Mammary epithelial cell (primary cell): ENCODE measurements around the gene SYP.

Source experiments
- EZH2 ChIP-seq: IDR thresholded peaks from 2 replicates; pipeline ENCODE4 v1.6.1; 2012; ENCODE audit warnings: low read length, inconsistent platforms, borderline replicate concordance
- TF ChIP-seq, protein P1 (sequence below), 2 donors: IDR thresholded peaks in 1 of 2; conservative IDR thresholded peaks in 1 of 2; 2 replicates each; pipeline ENCODE4 v1.5.1; 2011 to 2012; ENCODE audit warnings: inconsistent platforms in 2 of 2, low read length in 2 of 2, mild to moderate bottlenecking in 2 of 2, control low read depth in 1 of 2, low read depth in 1 of 2; ENCODE audit not compliant: insufficient read depth in 1 of 2; ENCODE audit errors: extremely low read depth in 1 of 2

GRCh38 chrX:49179358-49179757 lies 20.6 kb downstream of the SYP start:
- TF ChIP-seq, protein P1, sequence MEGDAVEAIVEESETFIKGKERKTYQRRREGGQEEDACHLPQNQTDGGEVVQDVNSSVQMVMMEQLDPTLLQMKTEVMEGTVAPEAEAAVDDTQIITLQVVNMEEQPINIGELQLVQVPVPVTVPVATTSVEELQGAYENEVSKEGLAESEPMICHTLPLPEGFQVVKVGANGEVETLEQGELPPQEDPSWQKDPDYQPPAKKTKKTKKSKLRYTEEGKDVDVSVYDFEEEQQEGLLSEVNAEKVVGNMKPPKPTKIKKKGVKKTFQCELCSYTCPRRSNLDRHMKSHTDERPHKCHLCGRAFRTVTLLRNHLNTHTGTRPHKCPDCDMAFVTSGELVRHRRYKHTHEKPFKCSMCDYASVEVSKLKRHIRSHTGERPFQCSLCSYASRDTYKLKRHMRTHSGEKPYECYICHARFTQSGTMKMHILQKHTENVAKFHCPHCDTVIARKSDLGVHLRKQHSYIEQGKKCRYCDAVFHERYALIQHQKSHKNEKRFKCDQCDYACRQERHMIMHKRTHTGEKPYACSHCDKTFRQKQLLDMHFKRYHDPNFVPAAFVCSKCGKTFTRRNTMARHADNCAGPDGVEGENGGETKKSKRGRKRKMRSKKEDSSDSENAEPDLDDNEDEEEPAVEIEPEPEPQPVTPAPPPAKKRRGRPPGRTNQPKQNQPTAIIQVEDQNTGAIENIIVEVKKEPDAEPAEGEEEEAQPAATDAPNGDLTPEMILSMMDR (conservative IDR thresholded peaks at IDR 0.05 in 1 of 2, IDR thresholded peaks at IDR 0.05 in 1 of 2; ENCODE audit: extremely low read depth in 1 of 2, insufficient read depth in 1 of 2, low read depth in 1 of 2, low read length in 2 of 2): no peak
- no peak for TF ChIP-seq EZH2
